Spleen (tissue), 11 donors: Measurements from ENCODE around the gene EPHB1. TPM values are rescaled to one million over a fixed set of nuclear protein-coding genes. Genes with fewer than 3 reads are reported as not detected.

Experiments used
- DNase-seq: peaks from one replicate; pipeline ENCODE4 v3.0.0-alpha.2; 2020
- H3K27ac ChIP-seq, 8 donors: fragments of 200-600 bp; sonication (generic) in 7 of 8; 1 replicate in 4 of 8; 2 replicates in 4 of 8; pipeline versions ENCODE4 v1.5.0 to v1.8.0; 2016 to 2021; ENCODE audit warnings: inconsistent platforms in 4 of 8, mild to moderate bottlenecking in 4 of 8, moderate library complexity in 1 of 8
- H3K27me3 ChIP-seq, 7 donors: fragments of 200-600 bp; sonication (generic) in 6 of 7; replicated peaks in 1 of 7; 1 replicate in 4 of 7; 2 replicates in 3 of 7; pipeline versions ENCODE4 v1.5.0 to v1.8.0; 2016 to 2021; ENCODE audit warnings: inconsistent platforms in 3 of 7, mild to moderate bottlenecking in 1 of 7
- H3K36me3 ChIP-seq, 6 donors: fragments of 200-600 bp; sonication (generic) in 5 of 6; 1 replicate in 4 of 6; 2 replicates in 2 of 6; pipeline versions ENCODE4 v1.5.0 to v1.8.0; 2016 to 2021; ENCODE audit warnings: inconsistent platforms in 2 of 6
- H3K4me1 ChIP-seq, 6 donors: fragments of 200-600 bp; sonication (generic) in 5 of 6; 1 replicate in 3 of 6; 2 replicates in 3 of 6; pipeline versions ENCODE4 v1.5.0 to v1.8.0; 2016 to 2021; ENCODE audit warnings: inconsistent platforms in 3 of 6
- H3K4me3 ChIP-seq, 8 donors: fragments of 200-600 bp; sonication (generic) in 7 of 8; 1 replicate in 4 of 8; 2 replicates in 4 of 8; pipeline versions ENCODE4 v1.5.0 to v1.8.0; 2016 to 2021; ENCODE audit warnings: inconsistent platforms in 4 of 8, mild to moderate bottlenecking in 4 of 8, moderate library complexity in 2 of 8
- H3K9me3 ChIP-seq, 8 donors: fragments of 200-600 bp; sonication (generic) in 7 of 8; 1 replicate in 4 of 8; 2 replicates in 4 of 8; pipeline versions ENCODE4 v1.5.0 to v1.8.0; 2016 to 2021; ENCODE audit warnings: inconsistent platforms in 4 of 8
- POLR2A ChIP-seq, 3 donors: fragments of 450-650 bp; IDR thresholded peaks; one replicate each; pipeline ENCODE4 v1.5.1; 2017; ENCODE audit warnings: antibody characterized with exemption in 3 of 3, mild to moderate bottlenecking in 1 of 3
- POLR2AphosphoS5 ChIP-seq, 3 donors: sonication (generic); formaldehyde crosslinking; IDR thresholded peaks; one replicate each; pipeline ENCODE4 v1.5.1; 2017; ENCODE audit warnings: antibody characterized with exemption in 3 of 3
- WGBS, 5 donors: extraction: QIAGEN DNeasy Blood & Tissue Kit in 3 of 5; methylation state at CpG; one replicate each; pipeline versions ENCODE4 v1.1.5 to v1.1.7; 2013 to 2018; 5-methylcytosine and 5-hydroxymethylcytosine counted together
- intact Hi-C: fragments of 100-400 bp; cut with DNase I; formaldehyde crosslinking; loops from one replicate; pipeline ENCODE4 v1.15.0; 2023; ENCODE audit warnings: low total_unique reads
- polyA plus RNA-seq, 3 donors: library from polyadenylated mRNA; stranded (reverse); fragments of 200-250 nt; gene quantifications; one replicate each; pipeline ENCODE4 v1.2.1, GENCODE V29; 2013
- total RNA-seq, 7 donors: library from RNA; depleted of rRNA in 3 of 7; stranded (reverse); fragments of >200 nt in 3 of 7; fragmentation: NEBNext Ultra II Directional in 4 of 7; extraction: Animal tissue kit (Norgen Biotek cat#: 25700) in 4 of 7; gene quantifications; one replicate each; pipeline versions ENCODE4 v1.1.0 to v1.2.1, GENCODE V29; 2016 to 2021
- TF ChIP-seq, protein P1 (sequence below), 11 experiments: fragments of 200-600 bp in 7 of 11; fragments of 450-650 bp in 4 of 11; sonication (generic) in 4 of 11; IDR thresholded peaks in 8 of 11; conservative IDR thresholded peaks in 3 of 11; 1 replicate in 7 of 11; 2 replicates in 4 of 11; pipeline versions ENCODE4 v1.4.0 to v1.8.0; 2016 to 2021; ENCODE audit warnings: antibody characterized with exemption in 11 of 11, inconsistent platforms in 4 of 11, mild to moderate bottlenecking in 1 of 11
- donor health status: healthy with polysubstance abuse.
- donor health status: DM: no; HTN: no; CAD: no; lungs with moderate emphysema.
- donor health status: DM: no; HTN: no; CAD: no.
- donor health status: Bipolar disorder and iron deficiency.
- donor health status: healthy.
- donor health status: DM: no; HTN: no; CAD: no.
- donor health status: DM: yes; HTN: yes; CAD: no.

EPHB1 gene
- total and polyA plus RNA-seq, 10 donors, result 0.20 to 14.0 (median 3.0) TPM

DNA sequence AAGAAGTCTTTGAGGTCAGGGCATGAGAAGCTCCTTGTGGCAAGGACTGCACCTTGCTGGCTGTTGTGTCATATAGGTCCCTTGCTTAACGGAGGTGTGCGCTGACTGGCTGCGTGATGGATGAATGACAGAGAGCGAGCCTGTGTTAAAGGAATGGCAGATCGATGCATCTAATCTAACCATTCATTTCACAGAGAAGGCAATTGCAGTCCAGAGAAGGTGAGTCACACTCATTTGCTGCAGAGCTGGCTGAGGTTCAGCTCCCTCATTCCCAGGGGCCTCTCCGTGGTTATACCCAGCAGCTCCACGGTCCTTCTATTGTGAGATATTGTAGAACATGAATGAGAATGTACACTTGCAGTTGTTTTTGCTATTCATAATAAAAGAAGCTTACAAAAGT is 289.3 kb downstream of the EPHB1 start:
- no peaks in the 10 kb centered on the region for H3K4me1 ChIP-seq
- intact Hi-C loops, result no loop called here
- no peak for DNase-seq
- no peaks in the 10 kb centered on the region for H3K36me3 ChIP-seq
- TF ChIP-seq, protein P1, sequence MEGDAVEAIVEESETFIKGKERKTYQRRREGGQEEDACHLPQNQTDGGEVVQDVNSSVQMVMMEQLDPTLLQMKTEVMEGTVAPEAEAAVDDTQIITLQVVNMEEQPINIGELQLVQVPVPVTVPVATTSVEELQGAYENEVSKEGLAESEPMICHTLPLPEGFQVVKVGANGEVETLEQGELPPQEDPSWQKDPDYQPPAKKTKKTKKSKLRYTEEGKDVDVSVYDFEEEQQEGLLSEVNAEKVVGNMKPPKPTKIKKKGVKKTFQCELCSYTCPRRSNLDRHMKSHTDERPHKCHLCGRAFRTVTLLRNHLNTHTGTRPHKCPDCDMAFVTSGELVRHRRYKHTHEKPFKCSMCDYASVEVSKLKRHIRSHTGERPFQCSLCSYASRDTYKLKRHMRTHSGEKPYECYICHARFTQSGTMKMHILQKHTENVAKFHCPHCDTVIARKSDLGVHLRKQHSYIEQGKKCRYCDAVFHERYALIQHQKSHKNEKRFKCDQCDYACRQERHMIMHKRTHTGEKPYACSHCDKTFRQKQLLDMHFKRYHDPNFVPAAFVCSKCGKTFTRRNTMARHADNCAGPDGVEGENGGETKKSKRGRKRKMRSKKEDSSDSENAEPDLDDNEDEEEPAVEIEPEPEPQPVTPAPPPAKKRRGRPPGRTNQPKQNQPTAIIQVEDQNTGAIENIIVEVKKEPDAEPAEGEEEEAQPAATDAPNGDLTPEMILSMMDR (IDR thresholded peaks at IDR 0.05 in 8 of 11, conservative IDR thresholded peaks at IDR 0.05 in 3 of 11), result no peak
- TF ChIP-seq POLR2A (IDR thresholded peaks at IDR 0.05) (no peak), POLR2AphosphoS5 (IDR thresholded peaks at IDR 0.05) (no peak)
- no peaks in the 10 kb centered on the region for H3K27me3 ChIP-seq
- H3K9me3 ChIP-seq, result no peaks in the 10 kb centered on the region
- no peak overlapping the region for H3K27ac ChIP-seq
- no peak overlapping the region for H3K4me3 ChIP-seq
- WGBS, 5 donors, result 71 to 79% (median 77%) methylated on average over 7 of the region's 7 CpGs

DNA sequence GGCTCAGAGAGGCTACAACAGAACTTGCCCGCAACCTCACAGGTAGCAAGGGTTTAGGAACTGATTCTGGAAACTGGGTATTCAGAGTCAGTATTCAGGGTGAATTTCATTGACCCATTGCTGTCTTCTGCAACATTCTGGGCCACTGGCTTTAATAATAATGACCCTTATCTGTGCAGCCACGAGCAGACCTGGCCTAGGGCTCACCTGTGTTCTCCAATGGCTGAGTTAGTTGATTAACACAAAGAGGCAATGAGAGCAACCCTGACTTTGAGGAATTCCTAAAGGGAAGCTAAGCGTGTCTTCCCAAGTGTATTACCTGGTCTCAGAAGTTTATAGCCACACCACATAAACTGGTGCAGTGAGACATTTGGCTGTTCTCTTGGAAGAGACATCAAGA is 289.9 kb downstream of the EPHB1 start:
- no peak for DNase-seq
- TF ChIP-seq POLR2AphosphoS5 (IDR thresholded peaks at IDR 0.05) (no peak), POLR2A (IDR thresholded peaks at IDR 0.05) (no peak)
- TF ChIP-seq, protein P1 (IDR thresholded peaks at IDR 0.05 in 8 of 11, conservative IDR thresholded peaks at IDR 0.05 in 3 of 11), result no peak
- WGBS, 5 donors, result 71 to 80% (median 75%) methylated on average over 3 of the region's 3 CpGs
- H3K36me3 ChIP-seq, result no peaks in the 10 kb centered on the region
- H3K27me3 ChIP-seq, result no peaks in the 10 kb centered on the region
- H3K27ac ChIP-seq, result no peak overlapping the region
- H3K4me1 ChIP-seq, result no peaks in the 10 kb centered on the region
- H3K4me3 ChIP-seq, result no peak overlapping the region
- H3K9me3 ChIP-seq, result no peaks in the 10 kb centered on the region
- intact Hi-C loops, result no loop called here

- Histone ChIP-seq H3K9me3 (no peaks in the 10 kb centered on the region), H3K36me3 (no peaks in the 10 kb centered on the region), H3K27ac (no peak overlapping the region), H3K27me3 (no peaks in the 10 kb centered on the region), H3K4me1 (no peaks in the 10 kb centered on the region), H3K4me3 (no peak overlapping the region)
- no peak for DNase-seq
- WGBS, 5 donors, result 77 to 91% (median 86%) methylated on average over 6 of the region's 6 CpGs
- intact Hi-C loops, result no loop called here
- TF ChIP-seq, protein P1 (IDR thresholded peaks at IDR 0.05 in 8 of 11, conservative IDR thresholded peaks at IDR 0.05 in 3 of 11), result no peak
- no peak for TF ChIP-seq POLR2A (IDR thresholded peaks at IDR 0.05)
- no peak for TF ChIP-seq POLR2AphosphoS5 (IDR thresholded peaks at IDR 0.05)
These were observed 290.8 kb downstream of the EPHB1 start for GRCh38 chr3:135085652-135086436.

GRCh38 chr3:135087782-135088181 is 292.7 kb downstream of the EPHB1 start:
- H3K27me3 ChIP-seq, result no peaks in the 10 kb centered on the region
- no peak for DNase-seq
- H3K4me3 ChIP-seq, result no peak overlapping the region
- no peaks in the 10 kb centered on the region for H3K4me1 ChIP-seq
- no peaks in the 10 kb centered on the region for H3K36me3 ChIP-seq
- TF ChIP-seq, protein P1 (IDR thresholded peaks at IDR 0.05 in 8 of 11, conservative IDR thresholded peaks at IDR 0.05 in 3 of 11), result no peak
- TF ChIP-seq POLR2A (IDR thresholded peaks at IDR 0.05) (no peak), POLR2AphosphoS5 (IDR thresholded peaks at IDR 0.05) (no peak)
- intact Hi-C loops, result no loop called here
- WGBS, 5 donors, result 56 to 68% (median 61%) methylated on average over 2 of the region's 2 CpGs
- H3K9me3 ChIP-seq, result no peaks in the 10 kb centered on the region
- H3K27ac ChIP-seq, result no peak overlapping the region
